ENCODE data around the gene CTNND2. TPM values are rescaled to one million over a fixed set of nuclear protein-coding genes. Genes with fewer than 3 reads are reported as not detected.

Gene CTNND2
- total RNA-seq, 2 donors from 2014 or later, result not detected

DNA sequence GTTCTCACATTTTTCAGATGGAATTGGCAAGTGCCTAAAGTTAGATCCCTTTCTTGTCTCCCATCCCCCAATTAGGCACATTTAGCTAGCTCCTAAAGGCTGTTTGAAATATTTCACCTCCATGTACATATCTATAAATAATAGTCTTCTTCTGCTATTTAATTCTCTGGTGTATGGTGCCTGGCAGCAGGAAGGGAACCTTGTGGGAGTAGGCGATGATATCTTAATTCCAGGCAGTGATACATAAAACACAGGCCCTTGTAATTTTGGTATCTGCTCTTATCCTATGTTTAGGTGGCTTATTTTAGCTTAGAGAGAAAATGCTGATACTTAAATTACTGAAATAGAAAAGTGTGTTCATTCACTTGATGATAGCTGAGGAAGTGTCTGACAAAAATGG is 880.3 kb downstream of the CTNND2 start:
- Histone ChIP-seq H3K27ac (no peak overlapping the region), H3K36me3 (no peaks in the 10 kb centered on the region), H3K9me3 (no peaks in the 10 kb centered on the region), H3K4me3 (no peak overlapping the region), H3K27me3 (replicated peaks; ENCODE audit: insufficient read depth) (no peaks in the 10 kb centered on the region), H3K4me1 (ENCODE audit: control insufficient read depth in 1 of 2, low read depth in 2 of 2) (no peaks in the 10 kb centered on the region)
- ATAC-seq (ENCODE audit: insufficient number of reproducible peaks, low FRiP score, low read depth), result no peak
- no peak for DNase-seq (ENCODE audit: low spot score)
- TF ChIP-seq, protein P1, sequence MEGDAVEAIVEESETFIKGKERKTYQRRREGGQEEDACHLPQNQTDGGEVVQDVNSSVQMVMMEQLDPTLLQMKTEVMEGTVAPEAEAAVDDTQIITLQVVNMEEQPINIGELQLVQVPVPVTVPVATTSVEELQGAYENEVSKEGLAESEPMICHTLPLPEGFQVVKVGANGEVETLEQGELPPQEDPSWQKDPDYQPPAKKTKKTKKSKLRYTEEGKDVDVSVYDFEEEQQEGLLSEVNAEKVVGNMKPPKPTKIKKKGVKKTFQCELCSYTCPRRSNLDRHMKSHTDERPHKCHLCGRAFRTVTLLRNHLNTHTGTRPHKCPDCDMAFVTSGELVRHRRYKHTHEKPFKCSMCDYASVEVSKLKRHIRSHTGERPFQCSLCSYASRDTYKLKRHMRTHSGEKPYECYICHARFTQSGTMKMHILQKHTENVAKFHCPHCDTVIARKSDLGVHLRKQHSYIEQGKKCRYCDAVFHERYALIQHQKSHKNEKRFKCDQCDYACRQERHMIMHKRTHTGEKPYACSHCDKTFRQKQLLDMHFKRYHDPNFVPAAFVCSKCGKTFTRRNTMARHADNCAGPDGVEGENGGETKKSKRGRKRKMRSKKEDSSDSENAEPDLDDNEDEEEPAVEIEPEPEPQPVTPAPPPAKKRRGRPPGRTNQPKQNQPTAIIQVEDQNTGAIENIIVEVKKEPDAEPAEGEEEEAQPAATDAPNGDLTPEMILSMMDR (IDR thresholded peaks at IDR 0.05), result no peak

DNA sequence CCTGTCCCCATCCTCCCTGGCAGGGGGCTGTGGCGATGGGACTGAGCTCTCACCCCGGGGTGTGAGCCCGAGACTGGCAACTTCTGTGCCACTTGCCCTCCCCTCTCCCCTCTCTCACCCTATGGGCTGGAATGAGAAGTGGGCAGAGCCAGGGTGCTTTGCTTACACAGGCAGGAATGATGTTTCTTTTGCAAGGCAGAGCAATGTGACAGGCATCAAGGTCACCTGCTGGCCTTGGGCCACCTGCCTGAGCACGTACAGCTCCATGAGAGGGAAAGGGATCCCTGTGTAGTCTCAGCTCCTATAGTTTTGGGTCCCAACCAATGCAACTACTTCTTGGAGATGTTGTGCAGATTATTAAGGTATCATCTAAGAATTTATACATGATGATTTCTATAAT is 890.5 kb downstream of the CTNND2 start:
- ATAC-seq (ENCODE audit: insufficient number of reproducible peaks, low FRiP score, low read depth), result no peak
- Histone ChIP-seq H3K4me3 (no peak overlapping the region), H3K36me3 (no peaks in the 10 kb centered on the region), H3K9me3 (no peaks in the 10 kb centered on the region), H3K4me1 (ENCODE audit: control insufficient read depth in 1 of 2, low read depth in 2 of 2) (no peaks in the 10 kb centered on the region), H3K27me3 (replicated peaks; ENCODE audit: insufficient read depth) (no peaks in the 10 kb centered on the region), H3K27ac (no peak overlapping the region)
- DNase-seq (ENCODE audit: low spot score), result no peak
- TF ChIP-seq, protein P1 (IDR thresholded peaks at IDR 0.05), result no peak

DNA sequence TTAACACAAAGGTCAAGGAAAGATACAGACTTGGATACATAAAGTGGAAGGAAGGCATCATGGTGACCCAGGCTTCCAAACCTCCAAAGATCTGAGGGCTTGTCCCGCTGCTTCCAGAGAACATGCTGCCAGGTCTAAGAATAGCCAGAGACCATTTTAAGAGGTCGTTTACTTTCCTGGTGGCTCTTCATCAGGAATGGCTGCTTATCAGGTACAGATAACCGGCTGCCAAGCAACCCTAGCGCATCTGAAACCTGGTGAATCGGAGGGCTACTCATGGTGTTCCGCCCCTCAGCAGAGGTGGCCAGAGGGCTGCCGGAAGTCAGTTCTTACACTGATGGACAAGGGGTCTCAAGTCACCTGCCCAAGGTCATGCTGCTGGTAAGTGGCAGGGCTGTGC is 892.0 kb downstream of the CTNND2 start:
- no peak for ATAC-seq (ENCODE audit: insufficient number of reproducible peaks, low FRiP score, low read depth)
- DNase-seq (ENCODE audit: low spot score), result no peak
- H3K4me3 ChIP-seq, result no peak overlapping the region
- no peaks in the 10 kb centered on the region for H3K36me3 ChIP-seq
- no peaks in the 10 kb centered on the region for H3K27me3 ChIP-seq (replicated peaks; ENCODE audit: insufficient read depth)
- TF ChIP-seq, protein P1 (IDR thresholded peaks at IDR 0.05), result no peak
- no peaks in the 10 kb centered on the region for H3K4me1 ChIP-seq (ENCODE audit: control insufficient read depth in 1 of 2, low read depth in 2 of 2)
- H3K27ac ChIP-seq, result no peak overlapping the region
- no peaks in the 10 kb centered on the region for H3K9me3 ChIP-seq

DNA sequence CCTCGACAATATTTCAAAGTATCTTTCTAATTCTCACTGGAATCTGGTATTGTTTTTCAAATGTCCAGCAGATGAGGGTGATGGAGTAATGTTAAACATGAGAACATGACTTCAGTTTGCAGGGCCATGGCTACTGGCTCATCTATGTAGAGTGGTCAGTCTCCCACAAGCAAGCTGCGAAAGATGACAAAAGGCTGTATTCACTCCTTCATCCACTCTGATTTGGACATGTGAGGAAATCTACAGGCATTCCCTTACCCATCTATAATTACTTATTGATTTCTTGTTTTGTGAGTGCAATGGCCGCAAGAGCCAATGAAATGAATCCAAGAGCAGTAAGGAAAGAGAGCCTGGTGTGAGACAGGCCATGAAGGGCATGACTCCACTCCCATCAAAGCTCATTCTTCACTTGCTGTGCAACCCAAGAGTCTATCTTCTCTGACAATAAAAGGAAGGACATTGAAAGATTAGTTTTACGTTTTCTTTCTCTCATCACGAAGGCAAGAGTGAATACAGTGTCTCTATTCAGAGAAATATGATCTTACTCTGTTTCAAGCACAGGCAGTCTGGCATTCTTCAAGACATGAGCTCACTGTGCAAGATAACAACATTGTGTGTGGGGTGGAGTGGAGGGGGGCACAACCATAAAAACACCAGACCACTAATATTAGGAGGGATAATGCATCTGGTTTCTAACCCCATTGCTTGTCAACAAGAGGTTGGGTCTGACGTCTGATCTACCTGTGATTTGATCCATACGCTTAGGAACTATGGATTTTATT is 893.6 kb downstream of the CTNND2 start:
- H3K4me3 ChIP-seq, result no peak overlapping the region
- no peak for ATAC-seq (ENCODE audit: insufficient number of reproducible peaks, low FRiP score, low read depth)
- H3K27me3 ChIP-seq (replicated peaks; ENCODE audit: insufficient read depth), result no peaks in the 10 kb centered on the region
- no peak overlapping the region for H3K27ac ChIP-seq
- no peaks in the 10 kb centered on the region for H3K9me3 ChIP-seq
- H3K4me1 ChIP-seq (ENCODE audit: control insufficient read depth in 1 of 2, low read depth in 2 of 2), result no peaks in the 10 kb centered on the region
- H3K36me3 ChIP-seq, result no peaks in the 10 kb centered on the region
- TF ChIP-seq, protein P1 (IDR thresholded peaks at IDR 0.05), result no peak
- no peak for DNase-seq (ENCODE audit: low spot score)

DNA sequence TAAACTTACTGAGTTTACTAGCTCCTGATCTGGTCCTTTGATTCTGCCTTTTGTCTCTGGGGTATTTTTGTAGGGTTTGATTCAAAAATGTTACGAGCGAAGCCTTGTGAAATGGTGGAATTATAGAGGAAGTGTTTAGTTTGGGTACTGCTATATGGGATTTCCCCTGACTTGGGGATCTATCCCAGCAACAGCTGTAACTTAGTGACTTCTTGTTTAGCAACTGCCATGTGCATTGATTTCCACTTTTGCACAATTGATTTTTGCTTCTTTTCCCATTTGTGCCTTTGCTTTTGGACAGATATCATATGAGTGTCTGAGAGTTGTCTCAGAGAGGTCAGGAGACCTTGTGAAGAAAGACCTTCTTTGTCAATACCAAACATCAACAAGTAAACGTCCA is 894.7 kb downstream of the CTNND2 start:
- ATAC-seq (ENCODE audit: insufficient number of reproducible peaks, low FRiP score, low read depth) (no peak), DNase-seq (ENCODE audit: low spot score) (no peak)
- no peaks in the 10 kb centered on the region for H3K27me3 ChIP-seq (replicated peaks; ENCODE audit: insufficient read depth)
- H3K4me1 ChIP-seq (ENCODE audit: control insufficient read depth in 1 of 2, low read depth in 2 of 2), result no peaks in the 10 kb centered on the region
- TF ChIP-seq, protein P1 (IDR thresholded peaks at IDR 0.05), result no peak
- no peaks in the 10 kb centered on the region for H3K9me3 ChIP-seq
- H3K27ac ChIP-seq, result no peak overlapping the region
- no peak overlapping the region for H3K4me3 ChIP-seq
- H3K36me3 ChIP-seq, result no peaks in the 10 kb centered on the region

All from thoracic aorta (tissue), 2 donors.